Hepatocyte (in vitro differentiated cells): Measurements from ENCODE around the gene NOXA1.

Experiments
- EZH2 ChIP-seq: fragments of 200-600 bp; sonication (generic); IDR thresholded peaks from 2 replicates; pipeline ENCODE4 v1.6.1; 2016; ENCODE audit warnings: antibody characterized with exemption, mild to moderate bottlenecking, borderline replicate concordance
- EZH2phosphoT487 ChIP-seq: fragments of 200-600 bp; sonication (generic); IDR thresholded peaks from one replicate; pipeline ENCODE4 v1.6.1; 2018; ENCODE audit warnings: antibody characterized with exemption, mild to moderate bottlenecking, low read depth, moderate library complexity; ENCODE audit not compliant: unreplicated experiment, severe bottlenecking
- TF ChIP-seq, protein P1 (sequence below): fragments of 200-600 bp; sonication (generic); IDR thresholded peaks from 2 replicates; pipeline ENCODE4 v1.5.1; 2016; ENCODE audit warnings: antibody characterized with exemption, mild to moderate bottlenecking; ENCODE audit not compliant: poor library complexity

DNA sequence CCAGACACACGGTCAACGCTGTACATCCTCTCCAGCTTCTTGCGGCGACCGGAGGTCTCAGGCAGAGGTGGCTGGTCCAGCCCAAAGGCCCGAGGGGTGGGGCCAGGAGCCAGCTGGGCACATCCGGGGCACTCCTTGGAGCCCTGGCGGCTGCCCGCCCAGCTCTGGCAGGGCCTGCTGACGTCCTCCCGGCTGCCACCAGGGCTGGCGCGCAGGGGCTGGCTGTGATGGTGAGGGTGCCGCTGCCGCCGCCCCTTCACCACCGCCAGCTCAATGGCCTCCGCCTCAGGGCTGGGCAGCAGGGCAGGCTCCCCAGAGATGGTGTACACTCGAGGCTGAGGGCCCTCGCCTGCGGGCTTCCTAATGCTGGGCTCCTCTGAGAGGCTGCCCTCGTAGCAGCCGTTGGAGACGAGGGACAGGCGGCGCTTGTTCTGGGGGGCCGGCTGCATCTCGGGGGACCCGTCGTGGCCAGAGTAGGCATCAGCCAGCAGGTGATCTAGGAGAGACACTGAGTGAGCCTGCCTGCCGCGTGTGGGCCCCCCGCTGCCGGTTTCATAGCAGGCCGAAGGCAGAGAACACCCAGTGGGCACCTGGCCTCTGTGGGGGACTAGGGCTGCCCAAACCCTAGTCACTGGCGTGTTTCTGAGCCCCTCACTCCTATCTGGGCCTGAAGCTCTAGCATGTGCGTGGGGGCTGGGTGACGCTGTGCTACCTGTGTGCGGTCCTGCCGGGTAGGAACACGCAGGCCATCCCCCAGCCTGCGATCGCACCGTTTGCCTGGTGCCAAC is 34.4 kb downstream of the NOXA1 start:
- TF ChIP-seq, protein P1, sequence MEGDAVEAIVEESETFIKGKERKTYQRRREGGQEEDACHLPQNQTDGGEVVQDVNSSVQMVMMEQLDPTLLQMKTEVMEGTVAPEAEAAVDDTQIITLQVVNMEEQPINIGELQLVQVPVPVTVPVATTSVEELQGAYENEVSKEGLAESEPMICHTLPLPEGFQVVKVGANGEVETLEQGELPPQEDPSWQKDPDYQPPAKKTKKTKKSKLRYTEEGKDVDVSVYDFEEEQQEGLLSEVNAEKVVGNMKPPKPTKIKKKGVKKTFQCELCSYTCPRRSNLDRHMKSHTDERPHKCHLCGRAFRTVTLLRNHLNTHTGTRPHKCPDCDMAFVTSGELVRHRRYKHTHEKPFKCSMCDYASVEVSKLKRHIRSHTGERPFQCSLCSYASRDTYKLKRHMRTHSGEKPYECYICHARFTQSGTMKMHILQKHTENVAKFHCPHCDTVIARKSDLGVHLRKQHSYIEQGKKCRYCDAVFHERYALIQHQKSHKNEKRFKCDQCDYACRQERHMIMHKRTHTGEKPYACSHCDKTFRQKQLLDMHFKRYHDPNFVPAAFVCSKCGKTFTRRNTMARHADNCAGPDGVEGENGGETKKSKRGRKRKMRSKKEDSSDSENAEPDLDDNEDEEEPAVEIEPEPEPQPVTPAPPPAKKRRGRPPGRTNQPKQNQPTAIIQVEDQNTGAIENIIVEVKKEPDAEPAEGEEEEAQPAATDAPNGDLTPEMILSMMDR, result no peak
- TF ChIP-seq EZH2, result no peak
- no peak for TF ChIP-seq EZH2phosphoT487
